Omental fat pad (tissue), 4 donors: Measurements from ENCODE around the gene RBBP5. TPM values are rescaled to one million over a fixed set of nuclear protein-coding genes. Genes with fewer than 3 reads are reported as not detected.
A peak's percentile ranks its signal among the peaks of the same experiment; 100 is the strongest.

Experiments
- ATAC-seq: fragments of 150-250 bp; one replicate; pipeline ENCODE4 v1.9.1; 2016; ENCODE audit warnings: mild to moderate bottlenecking, moderate library complexity; ENCODE audit not compliant: low FRiP score
- DNase-seq: peaks from one replicate; pipeline ENCODE4 v3.0.0-alpha.2; 2019; ENCODE audit warnings: low spot score
- total RNA-seq, 4 donors: library from RNA; depleted of rRNA; stranded (reverse); fragments of >200 nt; gene quantifications; one replicate each; pipeline ENCODE4 v1.1.0, GENCODE V29; 2016
- TF ChIP-seq, protein P1 (sequence below), 3 donors: fragments of 450-650 bp; IDR thresholded peaks; one replicate each; pipeline ENCODE4 v1.5.1; 2016 to 2017; ENCODE audit warnings: antibody characterized with exemption in 3 of 3, mild to moderate bottlenecking in 3 of 3, moderate library complexity in 2 of 3

The RBBP5 gene
- total RNA-seq, 4 donors from 2014 or later, result 11.9 to 15.6 (median 12.8) TPM

DNA sequence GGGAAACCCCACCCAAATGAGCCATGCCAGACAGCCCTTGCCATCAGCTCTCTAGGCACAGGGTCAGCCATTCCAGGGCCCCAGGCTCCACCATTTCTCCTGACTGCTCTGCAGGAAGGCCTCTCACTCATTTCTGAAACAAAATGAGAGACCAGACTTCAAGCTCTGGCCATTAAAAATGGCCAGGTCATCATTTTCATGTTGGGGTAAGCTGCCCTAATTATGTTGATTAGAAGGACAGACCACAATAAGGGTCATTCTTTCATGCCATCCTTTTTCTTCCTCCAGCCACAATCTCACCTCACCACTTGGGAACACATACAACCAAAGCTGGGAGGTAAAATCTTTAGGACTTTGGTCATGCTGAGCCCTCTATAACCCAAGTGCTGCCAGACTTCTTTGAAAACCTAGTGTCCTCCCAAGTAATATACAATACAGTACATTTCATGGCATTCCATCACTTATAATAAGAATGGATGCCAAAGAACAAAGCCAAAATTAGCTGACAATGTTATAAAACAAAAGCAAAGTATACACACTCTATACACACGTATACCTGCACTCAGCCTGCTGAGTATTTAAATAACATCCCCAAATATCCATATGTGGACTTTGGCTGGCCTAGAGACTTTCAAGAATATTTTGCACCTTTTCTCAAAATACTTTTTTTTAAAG, 22.4 kb upstream of the RBBP5 start:
- no peak for ATAC-seq
- no peak for DNase-seq
- TF ChIP-seq, protein P1, sequence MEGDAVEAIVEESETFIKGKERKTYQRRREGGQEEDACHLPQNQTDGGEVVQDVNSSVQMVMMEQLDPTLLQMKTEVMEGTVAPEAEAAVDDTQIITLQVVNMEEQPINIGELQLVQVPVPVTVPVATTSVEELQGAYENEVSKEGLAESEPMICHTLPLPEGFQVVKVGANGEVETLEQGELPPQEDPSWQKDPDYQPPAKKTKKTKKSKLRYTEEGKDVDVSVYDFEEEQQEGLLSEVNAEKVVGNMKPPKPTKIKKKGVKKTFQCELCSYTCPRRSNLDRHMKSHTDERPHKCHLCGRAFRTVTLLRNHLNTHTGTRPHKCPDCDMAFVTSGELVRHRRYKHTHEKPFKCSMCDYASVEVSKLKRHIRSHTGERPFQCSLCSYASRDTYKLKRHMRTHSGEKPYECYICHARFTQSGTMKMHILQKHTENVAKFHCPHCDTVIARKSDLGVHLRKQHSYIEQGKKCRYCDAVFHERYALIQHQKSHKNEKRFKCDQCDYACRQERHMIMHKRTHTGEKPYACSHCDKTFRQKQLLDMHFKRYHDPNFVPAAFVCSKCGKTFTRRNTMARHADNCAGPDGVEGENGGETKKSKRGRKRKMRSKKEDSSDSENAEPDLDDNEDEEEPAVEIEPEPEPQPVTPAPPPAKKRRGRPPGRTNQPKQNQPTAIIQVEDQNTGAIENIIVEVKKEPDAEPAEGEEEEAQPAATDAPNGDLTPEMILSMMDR (IDR thresholded peaks at IDR 0.05), result no peak

DNA sequence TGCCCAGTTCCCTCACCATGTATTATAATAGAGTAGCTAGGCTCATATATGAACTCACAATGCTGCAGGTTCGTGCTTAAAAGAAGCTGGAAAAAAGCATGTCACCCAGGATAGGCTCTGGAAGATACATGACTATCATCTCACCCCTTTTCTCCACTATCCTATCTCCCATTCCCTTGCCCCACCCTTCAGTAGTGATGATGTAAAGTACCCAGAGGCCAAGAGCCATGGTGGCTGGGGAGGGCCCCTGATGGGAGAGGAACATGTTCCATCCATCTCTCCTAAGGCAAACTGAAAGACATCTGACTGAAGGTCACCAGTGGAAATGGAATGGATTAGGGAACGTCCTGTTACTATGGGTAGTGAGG, 20.3 kb upstream of the RBBP5 start:
- TF ChIP-seq, protein P1 (IDR thresholded peaks at IDR 0.05), result no peak
- ATAC-seq (no peak), DNase-seq (no peak)

DNA sequence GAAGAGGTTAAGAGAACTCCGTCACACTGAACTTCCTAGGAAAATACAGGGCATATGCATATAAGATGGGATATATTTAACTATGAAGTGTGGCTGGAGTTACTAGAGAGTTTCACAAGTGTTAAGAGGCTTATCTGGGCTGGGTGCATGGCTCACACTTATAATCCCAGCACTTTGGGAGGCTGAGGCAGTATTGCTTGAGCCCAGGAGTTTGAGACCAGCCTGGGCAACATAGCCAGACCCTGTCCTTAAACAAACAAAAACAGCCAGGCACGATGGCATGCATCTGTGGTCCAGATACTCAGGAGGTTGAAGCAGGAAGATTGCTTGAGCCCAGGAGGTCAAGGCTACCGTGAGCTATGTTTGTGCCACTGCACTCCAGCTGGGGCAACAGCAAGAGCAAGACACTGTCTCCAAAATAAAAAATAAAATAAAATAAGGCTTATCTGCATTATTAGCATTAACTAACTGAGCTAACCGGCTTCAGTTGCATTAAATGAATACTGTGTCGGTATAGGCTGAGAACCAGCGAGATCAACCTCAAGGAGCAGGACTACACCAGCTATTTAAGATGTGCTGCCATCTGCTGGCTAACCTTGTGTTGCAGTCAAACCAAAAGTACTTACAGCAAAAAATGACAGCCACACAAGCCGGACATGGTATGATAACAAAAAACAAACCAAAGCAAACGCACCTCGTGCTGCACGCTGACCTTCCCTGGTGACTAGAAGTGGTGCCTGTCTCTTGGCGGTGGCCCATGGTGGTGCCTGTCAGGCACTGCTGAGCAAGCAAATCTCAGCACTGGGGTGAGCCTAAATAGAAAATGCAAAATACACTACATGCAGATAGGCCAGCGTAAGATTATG, 19.7 kb upstream of the RBBP5 start:
- DNase-seq (peak; percentile 91), ATAC-seq (peak; percentile 37)
- TF ChIP-seq, protein P1 (IDR thresholded peaks at IDR 0.05), result peak in 1 of 3 donors; percentile 65

DNA sequence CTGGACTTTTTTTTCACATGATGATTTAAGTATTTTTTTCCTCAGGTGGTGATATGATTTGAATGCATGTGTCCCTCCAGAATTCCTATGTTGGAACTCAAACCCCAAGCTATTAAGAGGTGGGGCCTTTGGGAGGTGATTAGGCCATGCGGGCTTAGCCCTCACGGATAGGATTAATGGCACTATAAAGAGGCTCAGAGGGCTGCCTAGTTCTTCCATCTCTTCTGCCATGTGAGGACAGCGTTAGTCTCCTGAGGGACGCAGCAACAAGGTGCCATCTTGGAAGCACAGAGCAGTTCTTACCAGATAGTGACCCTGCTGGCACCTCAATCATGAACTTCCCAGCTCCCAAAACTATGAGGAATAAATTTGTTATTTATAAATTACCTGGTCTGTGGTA, 18.3 kb upstream of the RBBP5 start:
- ATAC-seq (no peak), DNase-seq (no peak)
- TF ChIP-seq, protein P1 (IDR thresholded peaks at IDR 0.05), result no peak

DNA sequence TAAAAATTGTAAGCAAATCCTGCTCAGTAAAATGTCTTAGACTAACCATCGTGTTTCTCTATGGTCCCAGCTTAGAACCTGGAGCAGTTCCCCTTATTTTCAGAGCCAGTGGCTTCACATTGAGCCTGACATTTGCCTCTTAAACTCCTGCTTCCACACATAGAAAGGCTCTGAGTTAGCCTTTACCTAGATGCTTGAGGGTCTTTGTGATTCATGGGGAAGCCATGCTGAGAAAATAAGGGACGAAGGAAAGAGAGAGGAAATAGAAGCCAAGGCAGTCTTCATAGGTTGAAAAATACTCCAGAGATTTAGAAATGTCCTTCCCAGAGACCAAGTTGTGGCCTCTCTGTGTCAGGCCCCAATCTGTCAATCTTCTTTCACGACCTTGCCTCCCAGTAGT, 16.1 kb upstream of the RBBP5 start:
- ATAC-seq (no peak), DNase-seq (no peak)
- TF ChIP-seq, protein P1 (IDR thresholded peaks at IDR 0.05), result no peak

DNA sequence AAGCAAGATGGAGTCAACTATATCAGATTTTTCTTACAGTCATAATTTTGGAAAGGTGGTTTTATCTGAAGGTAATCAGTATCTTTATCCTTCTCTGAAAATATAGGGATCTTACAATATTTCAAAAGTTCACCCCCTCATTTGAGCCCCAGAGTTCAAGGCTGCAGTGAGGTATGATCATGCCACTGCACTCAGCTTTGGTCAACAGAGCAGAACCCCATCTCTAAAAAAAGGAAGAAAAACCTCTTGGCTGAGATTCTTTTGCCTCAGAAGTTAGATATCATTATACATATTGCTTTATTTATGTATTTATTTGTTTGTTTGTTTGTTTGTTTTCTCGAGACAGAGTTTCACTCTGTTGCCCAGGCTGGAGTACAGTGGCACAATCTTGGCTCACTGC, 11.5 kb upstream of the RBBP5 start:
- TF ChIP-seq, protein P1 (IDR thresholded peaks at IDR 0.05), result no peak
- ATAC-seq, result no peak
- DNase-seq, result no peak
